AG10803 (cell line): ENCODE data around the gene TTI1.

Experiments
- DNase-seq: peaks from one replicate; pipeline ENCODE4 v3.0.0; 2010; ENCODE audit warnings: low read depth
- H3K4me3 ChIP-seq: 2 replicates; pipeline ENCODE4 v1.5.1; 2011; ENCODE audit warnings: mild to moderate bottlenecking, low read length, control low read depth
- TF ChIP-seq, protein P1 (sequence below): conservative IDR thresholded peaks from 2 replicates; pipeline ENCODE4 v1.5.1; 2011; ENCODE audit warnings: mild to moderate bottlenecking, low read length, control low read depth, inconsistent platforms

TTI1 gene

DNA sequence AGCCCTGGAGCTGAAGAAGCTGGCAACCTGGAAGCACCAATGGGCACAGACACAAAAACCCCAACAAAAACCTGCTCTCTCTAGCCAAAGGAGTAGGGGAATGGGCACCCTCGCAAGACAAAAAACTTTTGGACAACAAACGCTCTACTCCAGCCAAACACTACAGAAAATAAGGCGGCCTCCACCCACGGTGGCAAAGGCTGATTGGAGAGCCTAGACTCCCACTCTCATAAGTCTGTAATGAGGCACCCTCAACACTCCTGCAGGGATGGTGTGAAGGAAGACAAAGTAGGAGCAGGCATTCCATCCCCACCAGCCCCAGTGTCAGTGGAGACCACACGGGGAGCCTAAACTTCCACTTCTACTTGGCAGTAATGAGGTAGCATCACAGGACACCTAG lies 8.8 kb downstream of the TTI1 start:
- TF ChIP-seq, protein P1, sequence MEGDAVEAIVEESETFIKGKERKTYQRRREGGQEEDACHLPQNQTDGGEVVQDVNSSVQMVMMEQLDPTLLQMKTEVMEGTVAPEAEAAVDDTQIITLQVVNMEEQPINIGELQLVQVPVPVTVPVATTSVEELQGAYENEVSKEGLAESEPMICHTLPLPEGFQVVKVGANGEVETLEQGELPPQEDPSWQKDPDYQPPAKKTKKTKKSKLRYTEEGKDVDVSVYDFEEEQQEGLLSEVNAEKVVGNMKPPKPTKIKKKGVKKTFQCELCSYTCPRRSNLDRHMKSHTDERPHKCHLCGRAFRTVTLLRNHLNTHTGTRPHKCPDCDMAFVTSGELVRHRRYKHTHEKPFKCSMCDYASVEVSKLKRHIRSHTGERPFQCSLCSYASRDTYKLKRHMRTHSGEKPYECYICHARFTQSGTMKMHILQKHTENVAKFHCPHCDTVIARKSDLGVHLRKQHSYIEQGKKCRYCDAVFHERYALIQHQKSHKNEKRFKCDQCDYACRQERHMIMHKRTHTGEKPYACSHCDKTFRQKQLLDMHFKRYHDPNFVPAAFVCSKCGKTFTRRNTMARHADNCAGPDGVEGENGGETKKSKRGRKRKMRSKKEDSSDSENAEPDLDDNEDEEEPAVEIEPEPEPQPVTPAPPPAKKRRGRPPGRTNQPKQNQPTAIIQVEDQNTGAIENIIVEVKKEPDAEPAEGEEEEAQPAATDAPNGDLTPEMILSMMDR = no peak
- no peak for DNase-seq
- H3K4me3 ChIP-seq = no peak overlapping the region

DNA sequence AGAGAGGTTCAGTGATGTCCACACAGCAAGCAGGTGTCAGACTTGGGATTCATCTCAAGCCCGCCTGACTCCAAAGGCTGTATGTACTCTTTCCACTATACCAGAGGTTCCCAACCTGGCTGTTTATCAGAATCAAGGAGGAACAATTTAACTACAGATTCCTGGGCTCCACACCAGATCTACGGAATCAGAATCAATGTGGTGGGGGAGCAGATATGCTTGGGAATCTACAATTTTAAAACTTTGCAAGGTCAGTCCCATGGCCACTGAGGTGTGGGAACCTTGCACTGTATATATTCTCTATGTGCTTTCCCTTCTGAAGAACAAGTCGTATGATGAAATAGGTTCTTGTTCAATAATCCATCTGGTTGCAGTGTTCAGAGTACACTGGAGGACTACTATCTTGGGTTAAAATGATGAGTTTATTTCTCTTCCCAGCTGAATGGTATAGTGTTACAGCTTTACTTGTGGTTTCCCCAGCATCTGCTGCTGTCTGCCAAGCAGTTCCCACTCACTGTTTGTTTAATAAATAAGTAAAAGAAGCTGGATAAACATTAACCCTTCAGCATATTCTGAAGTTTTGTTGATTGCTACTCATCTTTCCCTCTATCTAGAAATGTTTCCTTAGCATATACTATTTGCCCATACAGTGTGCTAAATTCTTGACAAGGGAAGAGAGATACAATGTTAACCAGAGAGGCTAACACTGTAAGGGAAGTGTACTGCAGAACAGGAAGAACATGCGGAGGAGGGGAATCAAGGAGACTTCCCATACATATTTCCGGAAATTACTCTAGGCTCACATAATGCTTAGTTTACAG lies 9.9 kb downstream of the TTI1 start:
- peak; percentile 71 for DNase-seq
- TF ChIP-seq, protein P1 = no peak
- H3K4me3 ChIP-seq = no peak overlapping the region

DNA sequence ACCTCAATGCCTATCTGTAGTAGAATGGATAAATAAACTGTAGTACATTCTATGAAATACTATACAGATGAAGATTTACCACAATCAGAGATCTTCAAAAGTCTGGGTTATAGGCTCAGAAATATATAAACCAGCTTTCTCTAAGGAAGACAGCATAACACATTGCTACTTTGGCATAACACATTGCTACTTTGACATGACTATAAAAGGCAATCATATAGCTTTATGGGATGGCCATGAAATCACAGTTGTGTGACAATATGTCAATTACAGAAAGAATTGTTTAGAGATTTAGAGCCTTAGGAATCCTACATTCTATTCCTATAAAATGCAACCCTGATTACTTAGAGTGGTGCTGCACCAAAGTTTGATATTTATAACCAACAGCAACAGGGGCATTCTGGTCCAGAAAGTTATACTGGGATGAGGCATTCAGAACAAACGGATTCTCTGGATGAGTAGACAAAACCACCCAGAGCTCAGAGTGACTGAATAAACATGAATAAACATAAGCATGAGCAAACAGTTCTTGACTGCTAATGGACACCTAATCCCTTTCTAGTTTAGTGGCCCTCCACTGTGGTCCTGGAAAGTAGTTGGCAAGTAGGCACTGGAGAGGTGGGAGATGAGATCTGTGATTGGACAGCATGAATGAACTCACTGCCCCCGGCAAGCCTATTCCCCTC lies 12.0 kb downstream of the TTI1 start:
- no peak for DNase-seq
- TF ChIP-seq, protein P1 = no peak
- H3K4me3 ChIP-seq = no peak overlapping the region

DNA sequence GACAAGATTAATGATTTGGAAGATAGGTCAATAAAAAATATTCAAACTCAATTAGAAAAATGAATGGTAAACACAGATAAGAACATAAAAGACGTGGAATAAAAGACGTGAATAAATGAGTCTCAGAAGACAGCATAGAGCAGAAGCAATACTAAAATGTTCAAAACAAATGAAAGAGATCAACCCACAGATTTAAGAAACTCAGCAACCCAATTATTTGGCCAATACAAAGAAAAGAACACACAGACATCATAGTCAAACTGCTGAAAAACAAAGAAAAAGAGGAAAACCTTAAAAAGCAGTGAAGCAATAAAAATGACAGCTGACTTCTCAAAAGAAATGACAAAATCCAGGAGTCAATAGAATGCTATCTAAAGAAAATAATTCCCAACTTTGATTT lies 14.9 kb downstream of the TTI1 start:
- TF ChIP-seq, protein P1 = no peak
- no peak for DNase-seq

DNA sequence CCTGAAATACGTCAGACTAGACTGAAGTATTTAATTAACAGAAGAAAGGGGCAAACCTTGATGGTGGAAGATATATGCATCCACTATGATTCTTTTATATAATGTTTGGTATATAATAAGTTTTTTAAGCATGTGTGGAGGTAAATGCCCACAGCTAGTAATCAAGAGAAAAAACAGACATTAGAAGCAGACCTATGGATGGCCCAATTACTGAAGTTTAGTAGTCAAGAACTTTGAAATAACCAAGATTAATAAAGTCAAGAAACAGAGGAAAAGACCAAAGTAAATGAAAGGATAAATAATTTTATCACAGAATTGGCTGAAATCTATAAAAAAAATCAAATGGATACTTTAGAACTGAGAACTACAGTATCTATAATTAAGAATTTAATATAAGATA lies 15.3 kb downstream of the TTI1 start:
- DNase-seq = no peak
- no peak overlapping the region for H3K4me3 ChIP-seq
- TF ChIP-seq, protein P1 = no peak

More for the DNA sequence above, 14.9 kb downstream of the TTI1 start:
- no peak overlapping the region for H3K4me3 ChIP-seq

DNA sequence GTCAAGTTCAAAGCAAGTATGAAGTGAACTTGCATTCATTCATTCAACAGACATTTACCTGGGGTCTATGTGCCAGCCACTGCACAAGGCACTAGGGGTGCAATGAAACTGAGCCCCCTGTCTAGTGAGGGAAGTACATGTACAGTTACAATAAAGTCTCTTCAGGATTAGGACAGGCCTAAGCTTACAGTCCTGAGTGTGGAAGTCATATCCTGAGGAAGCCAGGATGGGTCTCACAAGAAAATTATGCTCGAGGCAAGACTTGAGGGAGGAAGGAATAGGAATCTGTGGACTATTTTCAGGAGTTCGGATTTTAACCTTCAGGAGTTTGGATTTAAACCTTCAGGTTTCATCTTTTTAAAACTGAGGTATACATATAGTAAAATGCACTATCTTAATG lies 19.4 kb downstream of the TTI1 start:
- no peak for DNase-seq
- TF ChIP-seq, protein P1 = no peak
- no peak overlapping the region for H3K4me3 ChIP-seq

DNA sequence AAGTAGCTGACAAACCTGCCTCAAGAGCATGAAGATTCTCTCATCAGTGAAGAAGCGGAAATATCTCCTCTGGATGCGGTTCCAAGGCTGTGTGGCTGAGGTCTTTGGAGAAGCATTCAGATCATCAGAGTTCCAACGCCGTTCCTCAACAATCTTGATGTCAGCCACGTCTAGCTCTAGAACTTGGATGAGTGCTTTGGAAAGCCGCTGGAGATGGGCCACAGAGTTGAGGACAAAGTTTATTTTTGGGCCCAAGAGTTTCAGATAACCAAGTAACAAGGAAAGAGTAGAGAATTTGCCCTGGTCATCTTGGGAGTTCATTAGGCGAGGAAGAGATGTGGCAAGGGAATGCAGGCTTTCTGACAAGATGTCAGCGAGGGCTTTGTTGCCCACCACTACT lies 20.9 kb downstream of the TTI1 start:
- H3K4me3 ChIP-seq = no peak overlapping the region
- no peak for DNase-seq
- TF ChIP-seq, protein P1 = no peak
